Measurements from ENCODE around the gene FAF1. TPM values are rescaled to one million over a fixed set of nuclear protein-coding genes. Genes with fewer than 3 reads are reported as not detected.

The FAF1 gene
- total RNA-seq, 1 experiment from 2014 or later, result 109 TPM

- BruUV-seq (replicated peaks), result no TSS peak
- Histone ChIP-seq H3K4me1 (ENCODE audit: insufficient read depth, low read length, poor library complexity, severe bottlenecking) (no peaks in the 10 kb centered on the region), H3K27ac (ENCODE audit: low read depth, low read length, poor library complexity, severe bottlenecking) (no peak overlapping the region), H3K9me3 (ENCODE audit: low read depth, low read length, poor library complexity, severe bottlenecking) (no peaks in the 10 kb centered on the region), H3K36me3 (ENCODE audit: insufficient read depth, low read length, poor library complexity, severe bottlenecking) (no peaks in the 10 kb centered on the region), H3K27me3 (replicated peaks; ENCODE audit: insufficient read depth, low read depth, low read length, poor library complexity) (no peaks in the 10 kb centered on the region), H3K4me3 (ENCODE audit: low read depth, low read length, poor library complexity, severe bottlenecking) (no peak overlapping the region)
- intact Hi-C loops (cut with micrococcal nuclease; ENCODE audit: unreplicated experiment), result no loop called here
- TF ChIP-seq EZH2 (IDR thresholded peaks at IDR 0.05; ENCODE audit: borderline replicate concordance, low read depth, low read length, poor library complexity, severe bottlenecking) (no peak), CTCF (conservative IDR thresholded peaks at IDR 0.05; ENCODE audit: low read depth, low read length) (no peak)
- CTCF ChIA-PET, result no interaction called here
- POLR2A ChIA-PET (ENCODE audit: low non-redundant PET), result no interaction called here
- DNase-seq (ENCODE audit: low spot score), result no peak
These were observed 486.6 kb downstream of the FAF1 start for GRCh38 chr1:50473513-50473912.

GRCh38 chr1:50471967-50472366, 488.1 kb downstream of the FAF1 start:
- intact Hi-C loops (cut with micrococcal nuclease; ENCODE audit: unreplicated experiment), result no loop called here

DNA sequence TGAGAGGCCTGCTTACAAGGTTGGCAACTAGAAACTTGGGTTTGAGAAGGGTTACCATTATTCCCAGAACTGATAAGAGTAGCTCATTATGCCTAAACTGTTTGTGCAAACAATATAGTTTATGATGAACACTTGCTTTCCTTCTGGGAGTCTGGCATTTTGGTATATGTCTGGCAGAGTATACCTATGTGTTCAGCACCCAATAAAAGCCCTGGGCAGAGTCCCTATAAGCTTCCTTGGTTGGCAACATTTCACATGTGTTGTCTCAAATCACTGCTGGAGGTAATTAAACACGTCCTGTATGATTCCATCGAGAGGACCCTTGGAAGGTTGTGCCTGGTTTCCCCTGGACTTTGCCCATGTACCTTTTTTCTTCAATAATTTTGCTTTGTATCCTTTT, 497.1 kb downstream of the FAF1 start:
- no TSS peak for BruUV-seq (replicated peaks)
- Histone ChIP-seq H3K4me3 (ENCODE audit: low read depth, low read length, poor library complexity, severe bottlenecking) (no peak overlapping the region), H3K27ac (ENCODE audit: low read depth, low read length, poor library complexity, severe bottlenecking) (no peak overlapping the region), H3K9me3 (ENCODE audit: low read depth, low read length, poor library complexity, severe bottlenecking) (no peaks in the 10 kb centered on the region), H3K4me1 (ENCODE audit: insufficient read depth, low read length, poor library complexity, severe bottlenecking) (no peaks in the 10 kb centered on the region), H3K27me3 (replicated peaks; ENCODE audit: insufficient read depth, low read depth, low read length, poor library complexity) (no peaks in the 10 kb centered on the region), H3K36me3 (ENCODE audit: insufficient read depth, low read length, poor library complexity, severe bottlenecking) (no peaks in the 10 kb centered on the region)
- no peak for DNase-seq (ENCODE audit: low spot score)
- ChIA-PET POLR2A (ENCODE audit: low non-redundant PET) (no interaction called here), CTCF (no interaction called here)
- no peak for TF ChIP-seq EZH2 (IDR thresholded peaks at IDR 0.05; ENCODE audit: borderline replicate concordance, low read depth, low read length, poor library complexity, severe bottlenecking)
- intact Hi-C loops (cut with micrococcal nuclease; ENCODE audit: unreplicated experiment), result no loop called here

More at GRCh38 chr1:50471967-50472366, 488.1 kb downstream of the FAF1 start:
- Histone ChIP-seq H3K4me1 (ENCODE audit: insufficient read depth, low read length, poor library complexity, severe bottlenecking) (no peaks in the 10 kb centered on the region), H3K4me3 (ENCODE audit: low read depth, low read length, poor library complexity, severe bottlenecking) (no peak overlapping the region), H3K9me3 (ENCODE audit: low read depth, low read length, poor library complexity, severe bottlenecking) (no peaks in the 10 kb centered on the region), H3K27ac (ENCODE audit: low read depth, low read length, poor library complexity, severe bottlenecking) (no peak overlapping the region), H3K27me3 (replicated peaks; ENCODE audit: insufficient read depth, low read depth, low read length, poor library complexity) (no peaks in the 10 kb centered on the region), H3K36me3 (ENCODE audit: insufficient read depth, low read length, poor library complexity, severe bottlenecking) (no peaks in the 10 kb centered on the region)
- POLR2A ChIA-PET (ENCODE audit: low non-redundant PET), result no interaction called here
- BruUV-seq (replicated peaks), result no TSS peak
- TF ChIP-seq EZH2 (IDR thresholded peaks at IDR 0.05; ENCODE audit: borderline replicate concordance, low read depth, low read length, poor library complexity, severe bottlenecking) (no peak), CTCF (conservative IDR thresholded peaks at IDR 0.05; ENCODE audit: low read depth, low read length) (no peak)
- CTCF ChIA-PET, result no interaction called here
- DNase-seq (ENCODE audit: low spot score), result no peak

DNA sequence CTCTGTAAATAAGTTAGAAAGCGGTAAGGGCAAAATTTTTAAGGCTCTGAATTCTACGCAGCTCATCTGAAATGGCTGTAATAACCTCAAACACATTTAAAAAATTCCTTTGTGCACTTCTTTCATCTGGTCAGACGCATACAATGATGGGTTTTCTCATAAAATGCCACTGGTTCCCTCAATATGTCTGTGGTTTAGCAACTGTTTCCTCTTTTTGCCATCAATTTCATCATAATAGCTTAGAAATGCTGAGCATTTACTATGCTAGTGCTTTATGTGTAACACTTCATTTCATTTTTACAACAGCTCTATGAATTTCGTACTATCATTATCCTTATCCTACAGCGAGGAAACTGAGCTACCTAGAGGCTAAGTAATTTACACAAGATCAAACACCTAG, 501.6 kb downstream of the FAF1 start:
- DNase-seq (ENCODE audit: low spot score), result no peak
- intact Hi-C loops (cut with micrococcal nuclease; ENCODE audit: unreplicated experiment), result no loop called here
- no peak overlapping the region for H3K27ac ChIP-seq (ENCODE audit: low read depth, low read length, poor library complexity, severe bottlenecking)
- ChIA-PET CTCF (interaction anchor here (0.5 kb wide), 1 partner anchor 28 kb away, joined by 4 read pairs; no protein-coding TSS in a partner anchor), POLR2A (ENCODE audit: low non-redundant PET) (interaction anchor here (0.7 kb wide), 1 partner anchor 34 kb away, joined by 4 read pairs; no protein-coding TSS in a partner anchor)
- H3K4me1 ChIP-seq (ENCODE audit: insufficient read depth, low read length, poor library complexity, severe bottlenecking), result peaks cover under 1% of the 10 kb centered on the region
- H3K4me3 ChIP-seq (ENCODE audit: low read depth, low read length, poor library complexity, severe bottlenecking), result no peak overlapping the region
- TF ChIP-seq EZH2 (IDR thresholded peaks at IDR 0.05; ENCODE audit: borderline replicate concordance, low read depth, low read length, poor library complexity, severe bottlenecking) (no peak), CTCF (conservative IDR thresholded peaks at IDR 0.05; ENCODE audit: low read depth, low read length) (no peak)
- no peaks in the 10 kb centered on the region for H3K36me3 ChIP-seq (ENCODE audit: insufficient read depth, low read length, poor library complexity, severe bottlenecking)
- BruUV-seq (replicated peaks), result no TSS peak
- H3K9me3 ChIP-seq (ENCODE audit: low read depth, low read length, poor library complexity, severe bottlenecking), result no peaks in the 10 kb centered on the region
- H3K27me3 ChIP-seq (replicated peaks; ENCODE audit: insufficient read depth, low read depth, low read length, poor library complexity), result no peaks in the 10 kb centered on the region
